Activated T-cell treated with anti-CD3 and anti-CD28 coated beads for 4 hours (primary cell): ENCODE measurements around the gene KDM5A.
"Not testable (repeated sequence)": the region's sequence is repeated elsewhere in the genome, so short reads cannot be mapped to it uniquely, and the experiment has no call there.

ENCODE experiments used
- DNase-seq: peaks from one replicate; pipeline ENCODE4 v3.0.0-alpha.2; 2020

KDM5A gene

GRCh38 chr12:389142-390096 is at the start of gene KDM5A:
KDM5A (minus strand) TSS chr12:389320; CDS start chr12:389091, 229 bp downstream.
- peak; percentile 80 for DNase-seq

GRCh38 chr12:435737-436136 is 46.6 kb upstream of the KDM5A start:
- not testable (repeated sequence) for DNase-seq

- DNase-seq, result no peak
These were observed 33.4 kb upstream of the KDM5A start for GRCh38 chr12:422526-422925.

GRCh38 chr12:418432-418831 is 29.3 kb upstream of the KDM5A start:
- DNase-seq, result no peak

- no peak for DNase-seq
These were observed 25.7 kb upstream of the KDM5A start for GRCh38 chr12:414859-415258.

- no peak for DNase-seq
These were observed 12.9 kb upstream of the KDM5A start for GRCh38 chr12:402029-402389.

GRCh38 chr12:401235-402028 is 12.3 kb upstream of the KDM5A start, which contains the start of gene CCDC77:
CCDC77 (plus strand) TSS chr12:401644; CDS start chr12:409384, 7,740 bp downstream.
- DNase-seq, result peak; percentile 91

- no peak for DNase-seq
These were observed 11.7 kb upstream of the KDM5A start for GRCh38 chr12:400828-401227.

GRCh38 chr12:388541-389141 is 479 bp downstream of the KDM5A start:
- DNase-seq, result no peak

GRCh38 chr12:388012-388411 is 1.1 kb downstream of the KDM5A start:
- DNase-seq, result no peak

GRCh38 chr12:386651-387050 is 2.5 kb downstream of the KDM5A start:
- DNase-seq, result no peak

GRCh38 chr12:370739-371485 is 18.2 kb downstream of the KDM5A start:
- DNase-seq, result not testable (repeated sequence)

- no peak for DNase-seq
These were observed 21.1 kb downstream of the KDM5A start for GRCh38 chr12:367972-368371.

GRCh38 chr12:366820-367219 is 22.3 kb downstream of the KDM5A start:
- DNase-seq, result no peak

- no peak for DNase-seq
These were observed 30.0 kb downstream of the KDM5A start for GRCh38 chr12:359091-359490.

GRCh38 chr12:356276-356988 is 32.7 kb downstream of the KDM5A start:
- no peak for DNase-seq

GRCh38 chr12:351197-351596 is 37.9 kb downstream of the KDM5A start:
- not testable (repeated sequence) for DNase-seq

- not testable (repeated sequence) for DNase-seq
These were observed 39.5 kb downstream of the KDM5A start for GRCh38 chr12:349625-350024.

- DNase-seq, result not testable (repeated sequence)
These were observed 46.1 kb downstream of the KDM5A start for GRCh38 chr12:343036-343435.

GRCh38 chr12:337039-337438 is 52.1 kb downstream of the KDM5A start:
- DNase-seq, result no peak

GRCh38 chr12:334125-334524 is 55.0 kb downstream of the KDM5A start:
- no peak for DNase-seq
